Smooth muscle cell (in vitro differentiated cells): ENCODE measurements around the gene ACKR2. TPM values are rescaled to one million over a fixed set of nuclear protein-coding genes. Genes with fewer than 3 reads are reported as not detected.
A peak's percentile ranks its signal among the peaks of the same experiment; 100 is the strongest.

Experiments used
- DNase-seq: peaks from one replicate; lab custom pipeline; 2025; ENCODE audit not compliant: unreplicated experiment; lab: John Stamatoyannopoulos, UW
- H2AFZ ChIP-seq: fragments of 200-600 bp; sonication (generic); 2 replicates; pipeline ENCODE4 v1.6.0; 2016; ENCODE audit warnings: antibody characterized with exemption, low read depth, mild to moderate bottlenecking
- H3F3A ChIP-seq: fragments of 200-600 bp; sonication (generic); 2 replicates; pipeline ENCODE4 v1.6.0; 2017; ENCODE audit warnings: antibody characterized with exemption, low read depth
- H3K27ac ChIP-seq: fragments of 200-600 bp; sonication (generic); 2 replicates; pipeline ENCODE4 v1.5.1; 2016; ENCODE audit warnings: low read depth, mild to moderate bottlenecking
- H3K27me3 ChIP-seq: fragments of 200-600 bp; sonication (generic); 2 replicates; pipeline ENCODE4 v1.6.1; 2016; ENCODE audit warnings: low read depth, mild to moderate bottlenecking
- H3K36me3 ChIP-seq: fragments of 200-600 bp; sonication (generic); 2 replicates; pipeline ENCODE4 v1.5.1; 2016; ENCODE audit warnings: low read depth
- H3K4me1 ChIP-seq: fragments of 200-600 bp; sonication (generic); 2 replicates; pipeline ENCODE4 v1.5.1; 2016; ENCODE audit warnings: low read depth
- H3K4me2 ChIP-seq: fragments of 200-600 bp; sonication (generic); 2 replicates; pipeline ENCODE4 v1.6.0; 2016; ENCODE audit warnings: mild to moderate bottlenecking
- H3K4me3 ChIP-seq: fragments of 200-600 bp; sonication (generic); 2 replicates; pipeline ENCODE4 v1.5.1; 2016; ENCODE audit warnings: mild to moderate bottlenecking
- H3K79me2 ChIP-seq: fragments of 200-600 bp; sonication (generic); 2 replicates; pipeline ENCODE4 v1.6.0; 2016; ENCODE audit warnings: low read depth, mild to moderate bottlenecking
- H3K9ac ChIP-seq: fragments of 200-600 bp; sonication (generic); 2 replicates; pipeline ENCODE4 v1.6.0; 2016; ENCODE audit warnings: low read depth
- H3K9me3 ChIP-seq: fragments of 200-600 bp; sonication (generic); replicated peaks from 2 replicates; pipeline ENCODE4 v1.5.1; 2016; ENCODE audit warnings: low read depth
- H4K20me1 ChIP-seq: fragments of 200-600 bp; sonication (generic); 2 replicates; pipeline ENCODE4 v1.6.0; 2016; ENCODE audit warnings: low read depth
- CTCF ChIP-seq: fragments of 200-600 bp; sonication (generic); IDR thresholded peaks from 2 replicates; pipeline ENCODE4 v1.5.1; 2017; ENCODE audit warnings: borderline replicate concordance, mild to moderate bottlenecking, antibody characterized with exemption; ENCODE audit not compliant: insufficient read depth, poor library complexity, severe bottlenecking
- WGBS: methylation state at CpG from one replicate; pipeline ENCODE4 v1.1.7; 2016; ENCODE audit warnings: low lambda C conversion rate; 5-methylcytosine and 5-hydroxymethylcytosine counted together
- polyA plus RNA-seq: library from polyadenylated mRNA; unstranded; fragments of >200 nt; fragmentation: Nextera tagmentation; extraction: Ambion mirVana; gene quantifications from 2 replicates; pipeline ENCODE4 v1.2.1, GENCODE V29; 2016
- total RNA-seq: library from RNA; depleted of rRNA; stranded (reverse); fragments of >200 nt; gene quantifications from 2 replicates; pipeline ENCODE4 v1.2.3, GENCODE V29; 2014

ACKR2 gene
- total and polyA plus RNA-seq, 2 experiments from 2014 or later = 1.1 to 17.2 TPM

- no peaks in the 10 kb centered on the region for H3K27me3 ChIP-seq
- peaks cover 70% of the 10 kb centered on the region for H3K79me2 ChIP-seq
- peaks cover 22% of the 10 kb centered on the region for H3K36me3 ChIP-seq
- H3K4me1 ChIP-seq = no peaks in the 10 kb centered on the region
- TF ChIP-seq CTCF = no peak
- peak overlapping the region; percentile 35 for H3K27ac ChIP-seq
- H4K20me1 ChIP-seq = peaks cover 79% of the 10 kb centered on the region
- no peaks in the 10 kb centered on the region for H3F3A ChIP-seq
- no peaks in the 10 kb centered on the region for H3K9me3 ChIP-seq
- no peak overlapping the region for H3K4me2 ChIP-seq
- DNase-seq = no peak
- H3K4me3 ChIP-seq = no peak overlapping the region
- H2AFZ ChIP-seq = no peak overlapping the region
- H3K9ac ChIP-seq = no peak overlapping the region
- WGBS = 74% methylated on average over 6 of the region's 6 CpGs
Measured at GRCh38 chr3:42790714-42791229, 18.5 kb upstream of the ACKR2 start.

- H3K4me3 ChIP-seq = no peak overlapping the region
- no peak for DNase-seq
- no peak overlapping the region for H2AFZ ChIP-seq
- H3F3A ChIP-seq = no peaks in the 10 kb centered on the region
- H3K9me3 ChIP-seq = no peaks in the 10 kb centered on the region
- TF ChIP-seq CTCF = no peak
- H3K27me3 ChIP-seq = no peaks in the 10 kb centered on the region
- no peak overlapping the region for H3K4me2 ChIP-seq
- H4K20me1 ChIP-seq = peaks cover 65% of the 10 kb centered on the region
- peaks cover 1% of the 10 kb centered on the region for H3K4me1 ChIP-seq
- WGBS = 85% methylated on average over 2 of the region's 2 CpGs
- H3K36me3 ChIP-seq = peaks cover 10% of the 10 kb centered on the region
- no peak overlapping the region for H3K27ac ChIP-seq
- no peak overlapping the region for H3K9ac ChIP-seq
- H3K79me2 ChIP-seq = peaks cover 62% of the 10 kb centered on the region
Measured at GRCh38 chr3:42795621-42796181, 13.5 kb upstream of the ACKR2 start.

- no peaks in the 10 kb centered on the region for H3F3A ChIP-seq
- H3K9me3 ChIP-seq = no peaks in the 10 kb centered on the region
- peaks cover 64% of the 10 kb centered on the region for H3K79me2 ChIP-seq
- H3K36me3 ChIP-seq = peaks cover 10% of the 10 kb centered on the region
- H2AFZ ChIP-seq = no peak overlapping the region
- H3K9ac ChIP-seq = no peak overlapping the region
- no peak for DNase-seq
- H3K27me3 ChIP-seq = no peaks in the 10 kb centered on the region
- peaks cover 7% of the 10 kb centered on the region for H3K4me1 ChIP-seq
- H3K27ac ChIP-seq = no peak overlapping the region
- H4K20me1 ChIP-seq = peaks cover 65% of the 10 kb centered on the region
- TF ChIP-seq CTCF = no peak
- H3K4me3 ChIP-seq = no peak overlapping the region
- 91% methylated on average over 4 of the region's 5 CpGs for WGBS
- no peak overlapping the region for H3K4me2 ChIP-seq
Measured at GRCh38 chr3:42796332-42796885, 12.8 kb upstream of the ACKR2 start.

- no peak overlapping the region for H3K27ac ChIP-seq
- 84% methylated on average over 7 of the region's 7 CpGs for WGBS
- no peak for DNase-seq
- H3K4me3 ChIP-seq = no peak overlapping the region
- H4K20me1 ChIP-seq = peaks cover 64% of the 10 kb centered on the region
- H3K9me3 ChIP-seq = no peaks in the 10 kb centered on the region
- peaks cover 12% of the 10 kb centered on the region for H3F3A ChIP-seq
- H3K4me1 ChIP-seq = peaks cover 28% of the 10 kb centered on the region
- H3K27me3 ChIP-seq = no peaks in the 10 kb centered on the region
- peaks cover 68% of the 10 kb centered on the region for H3K79me2 ChIP-seq
- H3K4me2 ChIP-seq = no peak overlapping the region
- no peak overlapping the region for H2AFZ ChIP-seq
- no peak for TF ChIP-seq CTCF
- H3K9ac ChIP-seq = no peak overlapping the region
- H3K36me3 ChIP-seq = no peaks in the 10 kb centered on the region
Measured at GRCh38 chr3:42799376-42799775, 9.9 kb upstream of the ACKR2 start.
